ENCODE measurements around the gene CYP2F1.
"Not testable (repeated sequence)": the region's sequence is repeated elsewhere in the genome, so short reads cannot be mapped to it uniquely, and the experiment has no call there.

CYP2F1 gene

GRCh38 chr19:41112728-41113290 is 1.4 kb upstream of the CYP2F1 start:
- no peak for TF ChIP-seq CTCF (conservative IDR thresholded peaks at IDR 0.05)

GRCh38 chr19:41116261-41116660 is 2.0 kb downstream of the CYP2F1 start:
- H3K27ac ChIP-seq: no peak overlapping the region
- no peak for TF ChIP-seq CTCF (conservative IDR thresholded peaks at IDR 0.05)

More at GRCh38 chr19:41112728-41113290, 1.4 kb upstream of the CYP2F1 start:
- H3K27ac ChIP-seq: no peak overlapping the region

GRCh38 chr19:41120929-41121911 is 7.0 kb downstream of the CYP2F1 start:
- H3K27ac ChIP-seq: not testable (repeated sequence)

- not testable (repeated sequence) for H3K27ac ChIP-seq
These were observed 8.6 kb downstream of the CYP2F1 start for GRCh38 chr19:41122846-41123245.

- no peak overlapping the region for H3K27ac ChIP-seq
- TF ChIP-seq CTCF (conservative IDR thresholded peaks at IDR 0.05): no peak
These were observed 9.6 kb downstream of the CYP2F1 start for GRCh38 chr19:41123716-41124294.

GRCh38 chr19:41126765-41127203 is 12.6 kb downstream of the CYP2F1 start:
- not testable (repeated sequence) for H3K27ac ChIP-seq
- TF ChIP-seq CTCF (conservative IDR thresholded peaks at IDR 0.05): peak; percentile 80

GRCh38 chr19:41127362-41127761 is 13.1 kb downstream of the CYP2F1 start:
- not testable (repeated sequence) for H3K27ac ChIP-seq

GRCh38 chr19:41127801-41128300 is 13.6 kb downstream of the CYP2F1 start:
- TF ChIP-seq CTCF (conservative IDR thresholded peaks at IDR 0.05): peak; percentile 66
- not testable (repeated sequence) for H3K27ac ChIP-seq

GRCh38 chr19:41128692-41129091 is 14.5 kb downstream of the CYP2F1 start:
- H3K27ac ChIP-seq: no peak overlapping the region
- TF ChIP-seq CTCF (conservative IDR thresholded peaks at IDR 0.05): no peak
